Erythroblast (primary cell): Measurements from ENCODE around the gene PRELP.

Experiments
- DNase-seq, 2 experiments: peaks; one replicate each; lab custom pipeline; 2025; lab: John Stamatoyannopoulos, UW
- GATA1 ChIP-seq: IDR thresholded peaks from 2 replicates; pipeline ENCODE4 v1.6.1; 2011; ENCODE audit warnings: low read depth, mild to moderate bottlenecking, control low read depth, low read length, moderate library complexity
- POLR2A ChIP-seq: IDR thresholded peaks from 2 replicates; pipeline ENCODE4 v1.6.1; 2011; ENCODE audit warnings: mild to moderate bottlenecking, low read length

Gene PRELP

DNA sequence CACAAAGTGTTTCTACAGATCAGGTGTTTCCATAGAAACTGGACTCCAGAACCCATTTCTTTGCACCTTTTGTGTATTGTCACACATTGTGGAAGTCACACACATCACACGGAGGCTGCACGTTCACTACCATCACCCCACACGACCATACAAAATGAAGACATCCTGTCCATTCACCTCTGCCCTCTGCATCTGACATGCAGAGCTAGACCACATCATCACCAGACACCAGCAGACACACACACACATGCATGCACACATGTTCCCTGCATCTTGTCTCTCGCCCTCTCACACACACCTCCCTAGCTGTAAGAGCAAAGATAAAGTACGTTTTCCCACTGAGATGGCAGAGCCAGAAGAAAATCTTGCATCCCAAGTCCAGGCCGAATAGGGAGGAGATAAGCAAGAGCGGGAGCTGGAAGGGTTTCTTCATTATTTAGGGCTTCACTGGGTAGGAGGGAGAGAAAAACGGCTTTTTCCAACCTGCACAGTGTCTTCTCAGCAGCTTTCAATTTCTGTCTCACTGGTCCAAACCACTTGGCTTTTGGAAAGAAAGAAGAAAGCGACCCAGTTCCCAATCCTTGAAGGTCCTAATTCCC, 709 bp downstream of the PRELP start:
- no peak for DNase-seq
- TF ChIP-seq POLR2A, result no peak
- no peak for TF ChIP-seq GATA1

DNA sequence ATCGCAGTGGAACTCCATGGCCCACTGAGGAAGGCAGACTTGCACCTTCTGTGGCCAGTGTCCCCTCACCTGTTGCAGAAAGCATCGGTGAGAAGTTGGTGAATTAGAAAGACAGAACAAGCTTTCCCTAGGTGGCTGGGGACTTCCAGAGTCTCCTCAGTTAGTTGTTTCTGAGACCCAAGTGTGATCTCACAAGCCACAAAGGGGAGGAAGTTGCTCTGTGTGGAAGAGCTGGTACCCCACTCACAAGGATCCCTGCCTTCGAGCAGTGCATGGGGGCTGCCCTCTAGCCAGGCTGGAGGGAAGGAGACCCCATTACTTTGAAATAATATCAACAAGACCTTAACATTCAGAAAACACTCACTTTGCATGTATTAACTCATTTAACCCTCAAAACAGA, 2.1 kb downstream of the PRELP start:
- TF ChIP-seq GATA1 (no peak), POLR2A (no peak)
- no peak for DNase-seq

DNA sequence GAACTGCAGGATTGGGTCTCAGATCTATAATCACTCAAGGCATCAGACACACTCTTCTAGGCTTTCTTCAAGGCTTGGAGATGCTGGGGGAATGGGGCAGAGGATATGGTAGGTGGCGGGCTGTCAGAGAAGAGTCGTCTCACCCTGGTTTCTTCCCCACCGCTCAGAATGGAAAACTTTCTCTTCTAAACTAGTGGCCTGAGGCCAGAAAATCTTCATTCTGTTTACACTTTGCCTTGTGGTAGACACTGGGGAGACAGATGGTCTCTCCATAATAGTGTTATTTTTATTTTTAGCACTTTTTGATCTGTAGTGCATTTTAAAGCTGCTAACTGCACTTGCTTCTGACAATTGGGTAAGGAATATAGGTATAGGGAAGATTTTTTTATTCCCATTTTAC, 2.6 kb downstream of the PRELP start:
- TF ChIP-seq POLR2A (no peak), GATA1 (no peak)
- no peak for DNase-seq

DNA sequence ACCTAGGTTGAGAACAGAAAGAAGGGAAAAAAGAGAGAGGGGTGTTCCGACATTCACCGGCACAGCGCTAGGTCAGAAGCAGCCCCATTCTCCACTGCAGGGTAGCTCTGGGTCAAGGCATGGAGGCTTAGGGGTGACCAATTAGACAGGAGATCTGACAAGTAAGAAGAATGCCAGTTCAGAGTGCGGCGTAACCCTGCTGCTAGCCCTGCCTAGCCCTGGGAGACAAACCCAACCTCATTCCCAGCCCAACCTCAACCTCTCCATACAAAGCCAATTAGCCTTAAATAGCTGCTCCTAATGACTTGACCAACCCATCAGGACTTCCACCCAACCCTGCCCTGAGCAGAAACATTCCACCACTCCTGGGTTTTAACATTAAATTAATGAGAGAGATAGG, 3.4 kb downstream of the PRELP start:
- TF ChIP-seq GATA1, result no peak
- no peak for TF ChIP-seq POLR2A
- DNase-seq, result no peak

DNA sequence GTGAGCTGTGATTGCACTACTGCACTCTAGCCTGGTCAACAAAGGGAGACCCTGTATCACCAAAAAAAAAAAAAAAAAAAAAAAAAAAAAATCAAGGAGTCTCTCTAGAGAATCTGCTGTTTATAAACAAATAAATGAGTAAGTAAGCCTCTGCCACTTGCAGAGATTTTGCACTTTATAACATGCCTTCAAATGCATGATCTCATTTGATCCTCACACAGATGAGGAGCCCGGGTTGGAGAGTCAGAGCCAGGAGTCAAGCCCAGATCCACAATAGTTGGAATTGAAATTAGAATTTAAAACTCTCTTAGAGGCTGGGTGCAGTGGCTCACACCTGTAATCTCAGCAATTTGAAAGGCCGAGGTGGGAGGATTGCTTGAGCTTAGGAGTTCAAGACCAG, 4.0 kb downstream of the PRELP start:
- TF ChIP-seq POLR2A (no peak), GATA1 (no peak)
- no peak for DNase-seq

DNA sequence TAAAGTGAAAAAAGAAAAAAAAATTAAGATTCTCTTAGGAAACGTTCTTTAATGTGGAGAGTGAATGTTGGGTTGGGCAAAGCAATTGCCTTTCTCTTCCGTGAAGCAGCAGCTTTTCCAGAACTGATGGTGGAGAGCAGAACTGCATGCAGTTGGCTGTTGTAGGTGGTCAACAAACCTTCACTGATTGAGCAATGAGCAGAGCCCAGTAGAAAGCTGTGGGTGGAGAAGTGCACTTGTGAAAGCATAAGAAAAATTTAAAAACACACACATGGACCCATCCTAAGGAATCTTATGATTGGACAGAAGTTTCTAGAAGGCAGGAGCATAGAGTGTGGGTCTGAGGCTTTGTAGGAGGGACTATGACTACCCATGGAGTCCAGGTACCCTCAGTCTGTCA, 4.5 kb downstream of the PRELP start:
- DNase-seq, result no peak
- TF ChIP-seq POLR2A (no peak), GATA1 (no peak)

DNA sequence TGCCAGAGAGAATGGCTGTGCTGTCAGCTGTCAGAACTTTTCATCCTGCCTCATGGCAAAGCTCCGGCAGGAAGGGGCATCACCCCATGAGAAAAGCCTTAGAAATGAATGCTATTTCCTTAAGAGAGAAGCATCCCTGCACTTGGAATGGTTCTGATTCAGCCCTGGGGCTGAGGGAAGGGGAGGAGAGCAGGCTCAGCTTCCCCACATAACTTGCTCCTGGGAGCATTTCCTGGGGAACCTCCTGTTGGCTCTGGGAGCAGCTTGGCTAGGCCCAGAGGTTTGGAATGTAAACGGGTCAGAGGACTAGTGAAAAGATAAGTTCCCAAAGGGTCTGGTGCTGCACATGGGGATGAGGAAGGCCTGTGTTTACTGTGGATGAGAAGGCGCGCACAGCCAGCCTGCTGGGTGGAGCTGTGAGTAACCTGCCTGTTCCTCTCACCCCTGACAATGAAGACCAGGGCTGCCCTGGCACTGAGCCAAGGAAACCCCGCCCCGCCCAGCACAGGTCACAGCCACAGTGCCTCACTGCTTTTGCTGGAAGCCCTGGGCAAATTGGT, 5.0 kb downstream of the PRELP start:
- TF ChIP-seq GATA1, result no peak
- TF ChIP-seq POLR2A, result no peak

DNA sequence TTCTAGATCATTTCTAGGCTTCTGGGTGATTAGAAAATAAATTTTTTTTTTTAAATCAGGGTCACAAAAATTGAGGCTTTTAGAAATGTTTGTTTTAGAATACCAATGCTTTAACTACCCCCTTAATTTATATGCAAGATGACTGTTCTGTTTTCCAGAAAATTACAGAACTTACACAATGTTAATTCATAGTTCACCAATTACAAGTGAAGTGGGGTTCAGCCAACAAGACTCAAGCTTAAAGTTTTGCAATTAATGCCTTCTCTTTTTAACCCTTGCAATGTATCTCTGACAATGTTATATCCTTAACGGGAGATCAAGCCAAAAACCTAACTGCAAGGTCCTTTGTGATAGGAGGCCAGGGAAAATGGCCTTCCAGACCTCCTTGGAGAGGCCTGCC, 5.6 kb downstream of the PRELP start:
- no peak for DNase-seq
- no peak for TF ChIP-seq GATA1
- TF ChIP-seq POLR2A, result no peak

More for the DNA sequence above, 5.0 kb downstream of the PRELP start:
- peak; percentile 7 to 31 for DNase-seq

DNA sequence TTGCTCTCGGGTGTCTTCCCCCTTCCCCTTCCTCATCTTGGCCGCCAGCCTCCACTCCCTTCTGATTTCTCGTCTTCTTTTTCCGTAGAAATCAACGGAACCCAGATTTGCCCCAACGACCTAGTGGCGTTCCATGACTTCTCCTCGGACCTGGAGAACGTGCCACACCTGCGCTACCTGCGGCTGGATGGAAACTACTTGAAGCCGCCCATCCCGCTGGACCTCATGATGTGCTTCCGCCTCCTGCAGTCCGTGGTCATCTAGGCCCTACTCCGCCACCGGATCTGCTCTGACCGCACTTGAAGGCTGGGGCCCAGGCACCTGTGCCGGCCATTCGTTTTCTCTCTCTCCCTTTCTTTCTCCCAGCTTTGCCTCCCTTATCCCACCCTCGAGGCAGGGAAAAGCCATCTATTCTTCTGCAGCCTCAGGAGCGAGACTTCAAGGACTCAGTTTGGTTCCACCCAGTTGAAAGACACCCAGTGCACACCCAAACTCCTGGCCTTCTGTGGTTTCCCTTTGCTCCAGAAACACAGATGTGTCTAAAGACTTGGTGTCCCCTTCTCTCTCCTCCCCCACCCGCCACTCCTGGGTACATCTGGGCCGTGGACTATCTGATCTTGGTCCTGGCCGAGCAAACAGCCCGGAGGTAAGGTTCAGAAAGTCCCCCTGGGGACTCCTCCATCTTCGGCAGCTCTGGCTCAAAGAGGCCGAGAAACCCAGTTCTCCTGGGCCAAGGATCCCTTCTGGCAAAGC, 11.2 kb downstream of the PRELP start:
- TF ChIP-seq POLR2A (no peak), GATA1 (no peak)
- DNase-seq, result no peak

DNA sequence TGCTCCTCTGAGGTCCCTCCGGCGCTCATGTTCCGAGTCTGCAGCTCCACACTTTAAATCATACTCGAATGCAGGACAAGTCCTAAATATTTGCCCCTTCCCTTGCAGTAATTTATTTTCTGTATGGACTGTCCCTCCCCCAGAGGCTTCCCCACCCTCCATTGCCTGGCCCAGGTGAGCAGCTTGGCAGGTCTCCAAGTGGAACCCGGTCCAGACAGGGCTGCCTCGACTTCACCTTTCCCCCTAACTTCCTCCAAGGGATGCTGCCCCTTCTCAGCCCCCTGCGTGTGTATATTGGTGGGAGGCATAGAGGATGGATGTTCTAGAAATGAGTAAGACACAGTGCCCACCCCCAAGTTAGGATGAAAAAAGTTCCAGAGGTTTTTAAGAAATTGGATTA, 12.9 kb downstream of the PRELP start:
- TF ChIP-seq POLR2A (no peak), GATA1 (no peak)
- DNase-seq, result no peak

DNA sequence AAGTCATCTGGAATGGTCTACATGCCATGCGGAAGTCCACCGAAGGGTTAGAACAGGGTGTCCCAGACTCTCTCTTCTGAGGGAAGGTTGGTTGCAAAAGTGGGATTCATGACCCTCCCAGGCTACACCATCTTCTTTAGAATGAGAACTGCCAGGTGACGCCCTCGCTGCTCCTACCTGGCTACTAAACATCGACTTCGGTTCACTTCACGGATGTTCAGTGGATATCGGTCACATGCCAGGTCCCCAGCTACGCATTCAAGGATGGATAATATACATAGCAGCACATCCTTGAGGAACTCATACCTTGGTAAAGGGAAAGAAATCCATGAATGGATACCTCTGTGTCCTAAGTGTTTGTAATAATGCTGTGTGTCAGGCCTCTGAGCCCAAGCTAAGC, 15.0 kb downstream of the PRELP start:
- DNase-seq, result no peak
- TF ChIP-seq POLR2A (no peak), GATA1 (no peak)

DNA sequence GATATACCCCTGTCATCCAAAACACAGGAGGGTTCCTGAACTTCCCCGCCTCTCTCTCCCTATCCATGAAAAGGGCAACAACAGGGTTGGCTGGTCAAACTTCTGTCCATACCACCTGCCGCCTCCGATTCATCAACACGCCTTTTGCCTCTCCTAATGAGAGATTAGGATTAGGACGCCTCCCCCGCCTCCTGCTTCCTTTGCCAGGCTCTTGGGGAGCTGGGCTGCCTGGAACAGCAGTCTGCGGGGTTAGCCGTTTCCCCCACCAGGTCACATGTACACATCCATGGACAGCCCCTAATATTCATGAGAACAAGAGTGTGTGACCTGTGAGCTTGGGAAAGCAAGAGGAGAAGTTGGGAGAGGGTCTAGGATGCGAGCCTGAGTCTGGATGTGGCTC, 16.1 kb downstream of the PRELP start:
- no peak for DNase-seq

DNA sequence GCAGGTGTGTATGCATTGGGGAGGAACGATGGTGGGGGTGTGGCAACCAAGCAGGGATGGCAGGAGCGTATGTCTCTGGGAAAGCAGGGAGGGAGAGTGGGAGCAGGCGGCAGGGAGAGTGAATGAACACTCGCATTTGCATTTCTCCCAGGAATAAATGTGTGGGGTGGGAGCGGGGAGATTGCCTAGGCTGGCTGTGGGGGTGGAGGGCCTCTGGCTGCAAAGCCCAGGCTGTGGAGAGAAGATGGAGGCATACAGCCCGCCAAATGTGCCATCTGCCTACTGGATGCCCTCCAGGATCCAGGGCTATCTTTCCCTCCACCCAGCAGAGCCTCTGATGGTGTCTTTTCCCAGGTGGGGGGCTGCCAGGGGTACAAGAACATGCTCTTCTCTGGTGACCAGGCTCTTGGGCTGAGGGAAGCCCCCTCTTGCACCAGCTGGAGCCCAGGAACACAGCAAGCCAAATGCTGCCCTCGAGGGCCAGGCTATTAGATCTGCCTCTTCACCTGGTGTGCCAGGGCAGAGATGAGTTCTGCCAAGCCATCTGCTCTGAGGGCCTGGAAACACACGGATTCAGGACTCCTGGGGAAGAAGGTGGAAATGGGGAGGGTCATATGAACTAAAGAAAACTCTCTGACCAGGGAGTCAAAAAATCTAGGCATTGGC, 16.6 kb downstream of the PRELP start:
- TF ChIP-seq POLR2A, result no peak
- no peak for TF ChIP-seq GATA1
- DNase-seq, result no peak

More for the DNA sequence above, 16.1 kb downstream of the PRELP start:
- TF ChIP-seq GATA1, result no peak
- TF ChIP-seq POLR2A, result no peak

DNA sequence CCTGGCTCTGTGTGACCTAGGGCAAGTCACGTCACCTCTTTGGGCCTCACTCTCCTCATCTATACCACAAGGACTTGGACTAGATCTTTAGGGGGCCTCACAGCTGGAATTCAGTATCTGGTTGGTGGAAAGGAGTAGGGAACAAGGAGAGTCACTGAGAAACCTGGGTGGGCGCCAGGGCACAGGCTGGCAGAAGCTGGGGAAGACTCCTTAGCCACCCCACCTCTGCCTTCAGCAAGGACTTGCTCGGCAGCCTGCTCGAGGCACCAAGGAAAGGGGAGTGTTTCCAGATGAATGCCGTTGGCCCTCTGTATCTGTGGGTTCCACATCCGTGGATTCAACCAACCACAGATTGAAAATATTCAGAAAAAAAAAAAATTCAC, 17.1 kb downstream of the PRELP start:
- TF ChIP-seq POLR2A (no peak), GATA1 (no peak)
- no peak for DNase-seq
